Mucosa of stomach (tissue), 1 donor: ENCODE measurements around the gene ESPN.
"Not testable (repeated sequence)": the region's sequence is repeated elsewhere in the genome, so short reads cannot be mapped to it uniquely, and the experiment has no call there.

Experiments
- H3K27me3 ChIP-seq: one replicate; pipeline ENCODE4 v1.7.0; 2013; ENCODE audit warnings: mild to moderate bottlenecking, low read length; ENCODE audit not compliant: control insufficient read depth, insufficient read depth
- H3K36me3 ChIP-seq: one replicate; pipeline ENCODE4 v1.7.0; 2013; ENCODE audit warnings: low read length; ENCODE audit not compliant: control insufficient read depth, insufficient read depth
- H3K4me1 ChIP-seq: one replicate; pipeline ENCODE4 v1.7.0; 2013; ENCODE audit warnings: mild to moderate bottlenecking, low read length; ENCODE audit not compliant: control insufficient read depth, insufficient read depth
- H3K4me3 ChIP-seq: one replicate; pipeline ENCODE4 v1.7.0; 2013; ENCODE audit warnings: low read length
- H3K9ac ChIP-seq: one replicate; pipeline ENCODE4 v1.7.0; 2013; ENCODE audit warnings: mild to moderate bottlenecking, low read length, moderate library complexity
- H3K9me3 ChIP-seq: one replicate; pipeline ENCODE4 v1.7.0; 2013; ENCODE audit warnings: mild to moderate bottlenecking, low read length, moderate library complexity; ENCODE audit not compliant: control insufficient read depth
- donor health status: Pancreatic carcinoma.

ESPN gene

GRCh38 chr1:6489799-6490180, 65.2 kb downstream of the ESPN start:
- H3K4me1 ChIP-seq = peaks cover 48% of the 10 kb centered on the region
- H3K27me3 ChIP-seq = peaks cover 16% of the 10 kb centered on the region
- H3K9me3 ChIP-seq = no peaks in the 10 kb centered on the region
- H3K9ac ChIP-seq = peak overlapping the region; percentile 92
- H3K36me3 ChIP-seq = no peaks in the 10 kb centered on the region
- peak overlapping the region; percentile 71 for H3K4me3 ChIP-seq

- peak overlapping the region; percentile 92 for H3K9ac ChIP-seq
These were observed 65.9 kb downstream of the ESPN start for GRCh38 chr1:6490181-6491080.

GRCh38 chr1:6491081-6491449, 66.5 kb downstream of the ESPN start:
- H3K4me3 ChIP-seq = peak overlapping the region; percentile 71
- H3K27me3 ChIP-seq = peaks cover 11% of the 10 kb centered on the region
- no peaks in the 10 kb centered on the region for H3K36me3 ChIP-seq
- peaks cover 42% of the 10 kb centered on the region for H3K4me1 ChIP-seq
- peak overlapping the region; percentile 92 for H3K9ac ChIP-seq
- no peaks in the 10 kb centered on the region for H3K9me3 ChIP-seq

More at GRCh38 chr1:6490181-6491080, 65.9 kb downstream of the ESPN start:
- Histone ChIP-seq H3K4me1 (peaks cover 45% of the 10 kb centered on the region), H3K36me3 (no peaks in the 10 kb centered on the region), H3K9me3 (no peaks in the 10 kb centered on the region), H3K27me3 (peaks cover 11% of the 10 kb centered on the region), H3K4me3 (peak overlapping the region; percentile 71)

GRCh38 chr1:6491480-6491962, 66.9 kb downstream of the ESPN start, which contains the start of gene PLEKHG5:
TSS of gene PLEKHG5 (minus strand) at chr1:6491667. CDS start at chr1:6477571, 14,096 bp downstream.
- Histone ChIP-seq H3K4me3 (peak within 1 kb of the TSS; percentile 71), H3K9ac (peak within 1 kb of the TSS; percentile 92), H3K36me3 (no peaks in the 10 kb centered on the region), H3K27me3 (peaks cover 11% of the 10 kb centered on the region), H3K4me1 (peaks cover 42% of the 10 kb centered on the region), H3K9me3 (no peaks in the 10 kb centered on the region)

- peaks cover 16% of the 10 kb centered on the region for H3K27me3 ChIP-seq
- H3K4me3 ChIP-seq = no peak overlapping the region
- no peaks in the 10 kb centered on the region for H3K36me3 ChIP-seq
- no peaks in the 10 kb centered on the region for H3K9me3 ChIP-seq
- H3K9ac ChIP-seq = no peak overlapping the region
- peaks cover 42% of the 10 kb centered on the region for H3K4me1 ChIP-seq
These were observed 67.4 kb downstream of the ESPN start for GRCh38 chr1:6491966-6492365.

- not testable (repeated sequence) for H3K9me3 ChIP-seq, H3K4me3 ChIP-seq, H3K36me3 ChIP-seq, H3K9ac ChIP-seq
- Histone ChIP-seq H3K4me1 (peaks cover 33% of the 10 kb centered on the region), H3K27me3 (peaks cover 26% of the 10 kb centered on the region)
These were observed 69.3 kb downstream of the ESPN start for GRCh38 chr1:6493834-6494223.

GRCh38 chr1:6494627-6495026, 70.1 kb downstream of the ESPN start:
- H3K9ac ChIP-seq = no peak overlapping the region
- H3K36me3 ChIP-seq = no peaks in the 10 kb centered on the region
- no peaks in the 10 kb centered on the region for H3K9me3 ChIP-seq
- H3K27me3 ChIP-seq = peaks cover 29% of the 10 kb centered on the region
- peaks cover 25% of the 10 kb centered on the region for H3K4me1 ChIP-seq
- H3K4me3 ChIP-seq = no peak overlapping the region

GRCh38 chr1:6495041-6495441, 70.5 kb downstream of the ESPN start:
- Histone ChIP-seq H3K36me3 (no peaks in the 10 kb centered on the region), H3K9me3 (no peaks in the 10 kb centered on the region), H3K9ac (no peak overlapping the region), H3K27me3 (peaks cover 29% of the 10 kb centered on the region), H3K4me3 (no peak overlapping the region), H3K4me1 (peaks cover 21% of the 10 kb centered on the region)

GRCh38 chr1:6495540-6496364, 71.2 kb downstream of the ESPN start:
- Histone ChIP-seq H3K4me3 (no peak overlapping the region), H3K4me1 (peaks cover 18% of the 10 kb centered on the region), H3K36me3 (no peaks in the 10 kb centered on the region), H3K27me3 (peaks cover 29% of the 10 kb centered on the region), H3K9ac (no peak overlapping the region), H3K9me3 (no peaks in the 10 kb centered on the region)

GRCh38 chr1:6496365-6496721, 71.8 kb downstream of the ESPN start:
- peaks cover 14% of the 10 kb centered on the region for H3K4me1 ChIP-seq
- H3K9ac ChIP-seq = no peak overlapping the region
- no peaks in the 10 kb centered on the region for H3K36me3 ChIP-seq
- H3K27me3 ChIP-seq = peaks cover 29% of the 10 kb centered on the region
- no peak overlapping the region for H3K4me3 ChIP-seq
- no peaks in the 10 kb centered on the region for H3K9me3 ChIP-seq

- Histone ChIP-seq H3K27me3 (peaks cover 32% of the 10 kb centered on the region), H3K4me3 (no peak overlapping the region), H3K4me1 (peaks cover 11% of the 10 kb centered on the region), H3K36me3 (no peaks in the 10 kb centered on the region), H3K9me3 (no peaks in the 10 kb centered on the region), H3K9ac (no peak overlapping the region)
These were observed 72.3 kb downstream of the ESPN start for GRCh38 chr1:6496890-6497214.
